ENCODE measurements around the gene MGME1. TPM values are rescaled to one million over a fixed set of nuclear protein-coding genes. Genes with fewer than 3 reads are reported as not detected.

MGME1 gene
- total RNA-seq, 1 experiment from 2014 or later: 15.1 TPM

DNA sequence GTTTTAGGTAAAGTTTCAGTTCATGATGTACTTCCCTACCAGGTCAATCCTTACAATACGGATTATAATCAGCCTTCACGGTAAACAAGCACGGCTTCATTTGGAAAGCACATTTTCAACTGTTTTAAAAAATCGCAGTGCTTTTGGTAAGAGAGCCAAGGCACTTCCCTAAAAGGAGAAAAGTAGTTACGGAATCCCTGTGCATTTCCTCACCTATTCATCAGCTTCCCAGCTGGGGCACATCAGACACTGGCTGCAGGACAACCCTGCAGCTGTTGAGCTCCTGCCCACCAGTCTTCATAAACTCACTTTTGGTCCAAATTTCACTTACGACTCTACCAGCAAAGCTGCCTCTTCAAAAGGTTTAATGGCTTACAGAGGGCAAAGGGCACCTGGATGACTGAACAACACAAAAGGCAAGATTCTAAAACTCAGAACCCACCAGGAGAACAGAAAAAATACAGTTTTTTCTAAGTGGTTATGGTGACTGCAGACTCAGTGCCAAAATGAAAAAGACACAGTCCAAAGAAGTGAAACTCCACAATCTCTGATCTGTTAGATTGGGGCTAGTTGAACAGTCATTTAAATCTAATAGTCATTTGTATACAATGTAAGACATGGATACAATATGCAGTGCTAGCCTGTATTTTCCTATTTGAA, 7.8 kb upstream of the MGME1 start:
- DNase-seq (no peak), ATAC-seq (no peak)
- Histone ChIP-seq H3K9me3 (ENCODE audit: low read length) (no peaks in the 10 kb centered on the region), H3F3A (ENCODE audit: low read length, unreplicated experiment) (no peaks in the 10 kb centered on the region), H4K20me1 (ENCODE audit: low read length) (peaks cover 89% of the 10 kb centered on the region), H3K9ac (ENCODE audit: low read length) (no peak overlapping the region), H3K4me2 (ENCODE audit: low read length) (0 out of 2 replicates have a peak overlapping the region, but pooled peaks have one; percentile 4), H3K36me3 (ENCODE audit: low read depth, low read length) (peaks cover 55% of the 10 kb centered on the region), H3K79me2 (ENCODE audit: low read length) (peaks cover 100% of the 10 kb centered on the region), H3K4me1 (ENCODE audit: insufficient read depth, low read length) (peaks cover 52% of the 10 kb centered on the region), H3K9me2 (replicated peaks; ENCODE audit: low read length) (no peaks in the 10 kb centered on the region), H3K4me3 (ENCODE audit: low read length) (no peak overlapping the region), H2AFZ (ENCODE audit: low read length) (no peak overlapping the region), H3K27ac (ENCODE audit: low read length) (no peak overlapping the region), H3K27me3 (ENCODE audit: low read length) (no peaks in the 10 kb centered on the region)
- BruUV-seq (replicated peaks): no TSS peak
- TF ChIP-seq EZH2 (IDR thresholded peaks at IDR 0.05; ENCODE audit: low read length, unreplicated experiment) (no peak), EZH2phosphoT487 (IDR thresholded peaks at IDR 0.05; ENCODE audit: borderline replicate concordance, low read length) (no peak)
- TF ChIP-seq, protein P1, sequence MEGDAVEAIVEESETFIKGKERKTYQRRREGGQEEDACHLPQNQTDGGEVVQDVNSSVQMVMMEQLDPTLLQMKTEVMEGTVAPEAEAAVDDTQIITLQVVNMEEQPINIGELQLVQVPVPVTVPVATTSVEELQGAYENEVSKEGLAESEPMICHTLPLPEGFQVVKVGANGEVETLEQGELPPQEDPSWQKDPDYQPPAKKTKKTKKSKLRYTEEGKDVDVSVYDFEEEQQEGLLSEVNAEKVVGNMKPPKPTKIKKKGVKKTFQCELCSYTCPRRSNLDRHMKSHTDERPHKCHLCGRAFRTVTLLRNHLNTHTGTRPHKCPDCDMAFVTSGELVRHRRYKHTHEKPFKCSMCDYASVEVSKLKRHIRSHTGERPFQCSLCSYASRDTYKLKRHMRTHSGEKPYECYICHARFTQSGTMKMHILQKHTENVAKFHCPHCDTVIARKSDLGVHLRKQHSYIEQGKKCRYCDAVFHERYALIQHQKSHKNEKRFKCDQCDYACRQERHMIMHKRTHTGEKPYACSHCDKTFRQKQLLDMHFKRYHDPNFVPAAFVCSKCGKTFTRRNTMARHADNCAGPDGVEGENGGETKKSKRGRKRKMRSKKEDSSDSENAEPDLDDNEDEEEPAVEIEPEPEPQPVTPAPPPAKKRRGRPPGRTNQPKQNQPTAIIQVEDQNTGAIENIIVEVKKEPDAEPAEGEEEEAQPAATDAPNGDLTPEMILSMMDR (conservative IDR thresholded peaks at IDR 0.05; ENCODE audit: low read depth, low read length): no peak
- intact Hi-C loops (cut with micrococcal nuclease): loop anchor here (10.0 kb wide), 1 partner anchor 324 kb away; the partner anchor contains the start of gene ZNF133
- ChIA-PET CTCF (no interaction called here), POLR2A (ENCODE audit: unreplicated experiment) (no interaction called here)

DNA sequence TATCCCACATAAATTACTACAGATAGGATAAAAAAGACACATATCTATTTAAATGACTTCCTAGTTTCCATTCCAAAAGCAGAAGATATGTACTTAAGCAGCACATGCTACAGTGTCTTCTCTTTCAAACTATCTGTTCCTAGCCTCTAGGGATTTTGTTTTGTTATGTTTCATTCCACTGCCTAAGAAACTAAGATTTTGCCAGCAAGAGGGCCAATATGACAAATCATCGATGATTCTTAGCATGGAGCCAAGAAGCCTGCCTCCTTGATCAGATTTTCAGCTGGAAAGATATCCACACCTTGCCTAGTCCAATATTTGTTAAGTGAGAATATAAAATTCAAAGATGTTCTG, 7.3 kb upstream of the MGME1 start:
- intact Hi-C loops (cut with micrococcal nuclease): loop anchor here (10.0 kb wide), 1 partner anchor 323 kb away; the partner anchor contains the start of gene ZNF133
- Histone ChIP-seq H3K79me2 (ENCODE audit: low read length) (peaks cover 100% of the 10 kb centered on the region), H3K36me3 (ENCODE audit: low read depth, low read length) (peaks cover 55% of the 10 kb centered on the region), H3K9me2 (replicated peaks; ENCODE audit: low read length) (no peaks in the 10 kb centered on the region), H4K20me1 (ENCODE audit: low read length) (peaks cover 89% of the 10 kb centered on the region), H3K27ac (ENCODE audit: low read length) (no peak overlapping the region), H3F3A (ENCODE audit: low read length, unreplicated experiment) (no peaks in the 10 kb centered on the region), H3K9ac (ENCODE audit: low read length) (no peak overlapping the region), H3K9me3 (ENCODE audit: low read length) (no peaks in the 10 kb centered on the region), H3K4me2 (ENCODE audit: low read length) (peak overlapping the region; percentile 4; the same call in 1 of the 2 replicates), H3K27me3 (ENCODE audit: low read length) (no peaks in the 10 kb centered on the region), H3K4me1 (ENCODE audit: insufficient read depth, low read length) (peaks cover 57% of the 10 kb centered on the region), H2AFZ (ENCODE audit: low read length) (no peak overlapping the region), H3K4me3 (ENCODE audit: low read length) (no peak overlapping the region)
- ChIA-PET POLR2A (ENCODE audit: unreplicated experiment) (no interaction called here), CTCF (interaction anchor here (0.6 kb wide), 1 partner anchor 279 kb away, joined by 3 read pairs; the partner anchor contains the start of gene RRBP1)
- DNase-seq (no peak), ATAC-seq (no peak)
- no peak for TF ChIP-seq EZH2phosphoT487 (IDR thresholded peaks at IDR 0.05; ENCODE audit: borderline replicate concordance, low read length)
- no peak for TF ChIP-seq EZH2 (IDR thresholded peaks at IDR 0.05; ENCODE audit: low read length, unreplicated experiment)
- TF ChIP-seq, protein P1 (conservative IDR thresholded peaks at IDR 0.05; ENCODE audit: low read depth, low read length): no peak
- BruUV-seq (replicated peaks): no TSS peak
